ENCODE data around the gene ZFP37. TPM values are rescaled to one million over a fixed set of nuclear protein-coding genes. Genes with fewer than 3 reads are reported as not detected.

The ZFP37 gene
- polyA plus RNA-seq, 1 donor (not counting 4 experiments of a cell fraction or from before 2014, with no cell fraction given) = 0.72 TPM

DNA sequence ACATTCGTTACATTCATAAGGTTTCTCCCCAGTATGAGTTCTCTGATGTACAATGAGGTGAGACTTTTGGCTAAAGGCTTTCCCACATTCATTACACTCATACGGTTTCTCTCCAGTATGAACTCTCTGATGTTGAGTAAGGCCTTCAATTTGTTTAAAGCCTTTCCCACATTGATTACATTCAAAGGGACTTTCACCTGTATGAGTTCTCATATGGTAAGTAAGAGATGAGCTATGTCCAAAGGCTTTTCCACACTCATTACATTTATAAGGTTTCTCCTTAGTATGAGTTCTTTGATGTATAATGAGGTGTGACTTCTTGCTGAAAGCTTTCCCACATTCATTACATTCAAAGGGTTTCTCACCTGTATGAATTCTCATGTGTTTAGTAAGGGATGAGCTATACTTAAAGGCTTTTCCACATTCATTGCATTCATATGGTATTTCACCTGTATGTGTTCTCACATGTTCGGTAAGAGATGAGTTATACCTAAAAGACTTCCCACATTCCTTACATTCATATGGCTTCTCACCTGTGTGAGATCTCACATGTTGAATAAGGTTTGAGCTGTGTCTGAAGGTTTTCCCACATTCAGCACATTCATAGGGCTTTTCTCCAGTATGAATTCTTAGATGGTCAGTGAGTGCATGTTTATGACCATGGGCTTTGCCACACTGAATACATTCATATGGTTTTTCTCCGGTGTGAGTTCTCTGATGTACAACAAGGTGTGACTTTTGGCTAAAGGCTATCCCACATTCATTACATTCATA, 13.5 kb downstream of the ZFP37 start:
- Histone ChIP-seq H3K4me2 (ENCODE audit: control insufficient read depth, extremely low read depth, insufficient read depth, low read depth, low read length) (no peak overlapping the region), H3K27me3 (ENCODE audit: control insufficient read depth, extremely low read depth, insufficient read depth, low read length) (no peaks in the 10 kb centered on the region), H3K4me1 (ENCODE audit: control insufficient read depth, extremely low read depth, insufficient read depth, low read length) (no peaks in the 10 kb centered on the region), H3K79me2 (ENCODE audit: control insufficient read depth, insufficient read depth, low read length) (no peaks in the 10 kb centered on the region), H3K27ac (ENCODE audit: control insufficient read depth, insufficient read depth, low read length) (no peak overlapping the region), H3K9me3 (ENCODE audit: control insufficient read depth, low read depth, low read length) (peaks cover 15% of the 10 kb centered on the region), H3K9ac (ENCODE audit: control insufficient read depth, extremely low read depth, insufficient read depth, low read length) (no peak overlapping the region), H4K20me1 (ENCODE audit: control insufficient read depth, extremely low read depth, insufficient read depth, low read length) (no peaks in the 10 kb centered on the region), H2AFZ (ENCODE audit: control insufficient read depth, low read length) (no peak overlapping the region), H3K36me3 (ENCODE audit: control insufficient read depth in 2 of 2, extremely low read depth in 1 of 2, insufficient read depth in 2 of 2, low read length in 2 of 2) (no peaks in the 10 kb centered on the region), H3K9me1 (ENCODE audit: control insufficient read depth, extremely low read depth, insufficient read depth, low read length) (no peaks in the 10 kb centered on the region), H3K4me3 (ENCODE audit: control insufficient read depth in 2 of 3, extremely low read depth in 1 of 3, insufficient read depth in 2 of 3, low read depth in 1 of 3, low read length in 3 of 3) (no peak overlapping the region)
- FAIRE-seq (no peak), DNase-seq (ENCODE audit: low read depth, low spot score) (no peak)
- dilution Hi-C loops (cut with MboI; ENCODE audit: extremely low pct_ligation_motif_present, low sequenced_read_pairs) = no loop called here
- TF ChIP-seq EZH2 (IDR thresholded peaks at IDR 0.05; ENCODE audit: low read length) = no peak
- TF ChIP-seq, protein P1, sequence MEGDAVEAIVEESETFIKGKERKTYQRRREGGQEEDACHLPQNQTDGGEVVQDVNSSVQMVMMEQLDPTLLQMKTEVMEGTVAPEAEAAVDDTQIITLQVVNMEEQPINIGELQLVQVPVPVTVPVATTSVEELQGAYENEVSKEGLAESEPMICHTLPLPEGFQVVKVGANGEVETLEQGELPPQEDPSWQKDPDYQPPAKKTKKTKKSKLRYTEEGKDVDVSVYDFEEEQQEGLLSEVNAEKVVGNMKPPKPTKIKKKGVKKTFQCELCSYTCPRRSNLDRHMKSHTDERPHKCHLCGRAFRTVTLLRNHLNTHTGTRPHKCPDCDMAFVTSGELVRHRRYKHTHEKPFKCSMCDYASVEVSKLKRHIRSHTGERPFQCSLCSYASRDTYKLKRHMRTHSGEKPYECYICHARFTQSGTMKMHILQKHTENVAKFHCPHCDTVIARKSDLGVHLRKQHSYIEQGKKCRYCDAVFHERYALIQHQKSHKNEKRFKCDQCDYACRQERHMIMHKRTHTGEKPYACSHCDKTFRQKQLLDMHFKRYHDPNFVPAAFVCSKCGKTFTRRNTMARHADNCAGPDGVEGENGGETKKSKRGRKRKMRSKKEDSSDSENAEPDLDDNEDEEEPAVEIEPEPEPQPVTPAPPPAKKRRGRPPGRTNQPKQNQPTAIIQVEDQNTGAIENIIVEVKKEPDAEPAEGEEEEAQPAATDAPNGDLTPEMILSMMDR (optimal IDR thresholded peaks at IDR 0.05 in 1 of 3, IDR thresholded peaks at IDR 0.05 in 1 of 3, conservative IDR thresholded peaks at IDR 0.05 in 1 of 3; ENCODE audit: extremely low read depth in 1 of 3, insufficient read depth in 2 of 3, low read length in 3 of 3) = no peak

DNA sequence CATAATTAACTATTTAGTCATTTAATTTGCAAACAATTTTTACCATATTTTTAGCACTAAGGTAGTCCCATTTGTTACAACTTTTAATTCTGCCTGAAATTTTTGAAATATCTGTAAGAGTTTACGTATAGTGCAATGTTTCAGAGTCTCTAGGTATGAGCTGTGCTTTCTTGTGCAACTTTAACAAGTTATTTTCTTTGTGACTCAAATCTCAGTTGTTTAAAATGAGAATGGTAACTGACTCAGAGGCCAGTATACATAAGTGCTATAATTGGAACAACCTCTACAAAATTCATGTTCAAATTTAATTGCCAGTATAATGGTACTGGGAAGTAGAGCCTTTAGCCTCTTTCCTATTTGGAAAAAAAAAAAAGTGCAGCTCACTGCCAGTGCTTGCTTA, 30.3 kb downstream of the ZFP37 start:
- Histone ChIP-seq H3K27ac (ENCODE audit: control insufficient read depth, insufficient read depth, low read length) (no peak overlapping the region), H3K27me3 (ENCODE audit: control insufficient read depth, extremely low read depth, insufficient read depth, low read length) (no peaks in the 10 kb centered on the region), H4K20me1 (ENCODE audit: control insufficient read depth, extremely low read depth, insufficient read depth, low read length) (no peaks in the 10 kb centered on the region), H3K36me3 (ENCODE audit: control insufficient read depth in 2 of 2, extremely low read depth in 1 of 2, insufficient read depth in 2 of 2, low read length in 2 of 2) (no peaks in the 10 kb centered on the region), H3K9me3 (ENCODE audit: control insufficient read depth, low read depth, low read length) (no peaks in the 10 kb centered on the region), H3K4me1 (ENCODE audit: control insufficient read depth, extremely low read depth, insufficient read depth, low read length) (no peaks in the 10 kb centered on the region), H3K9me1 (ENCODE audit: control insufficient read depth, extremely low read depth, insufficient read depth, low read length) (no peaks in the 10 kb centered on the region), H3K4me2 (ENCODE audit: control insufficient read depth, extremely low read depth, insufficient read depth, low read depth, low read length) (no peak overlapping the region), H3K79me2 (ENCODE audit: control insufficient read depth, insufficient read depth, low read length) (no peaks in the 10 kb centered on the region), H3K4me3 (ENCODE audit: control insufficient read depth in 2 of 3, extremely low read depth in 1 of 3, insufficient read depth in 2 of 3, low read depth in 1 of 3, low read length in 3 of 3) (no peak overlapping the region), H2AFZ (ENCODE audit: control insufficient read depth, low read length) (no peak overlapping the region), H3K9ac (ENCODE audit: control insufficient read depth, extremely low read depth, insufficient read depth, low read length) (no peak overlapping the region)
- no peak for FAIRE-seq
- no peak for DNase-seq (ENCODE audit: low read depth, low spot score)
- dilution Hi-C loops (cut with MboI; ENCODE audit: extremely low pct_ligation_motif_present, low sequenced_read_pairs) = no loop called here
- TF ChIP-seq, protein P1 (optimal IDR thresholded peaks at IDR 0.05 in 1 of 3, IDR thresholded peaks at IDR 0.05 in 1 of 3, conservative IDR thresholded peaks at IDR 0.05 in 1 of 3; ENCODE audit: extremely low read depth in 1 of 3, insufficient read depth in 2 of 3, low read length in 3 of 3) = no peak
- TF ChIP-seq EZH2 (IDR thresholded peaks at IDR 0.05; ENCODE audit: low read length) = no peak
